ENCODE results near the gene TMEM131. TPM values are rescaled to one million over a fixed set of nuclear protein-coding genes. Genes with fewer than 3 reads are reported as not detected.

Gene TMEM131
- total RNA-seq, 1 experiment from 2014 or later, result 29.2 TPM

DNA sequence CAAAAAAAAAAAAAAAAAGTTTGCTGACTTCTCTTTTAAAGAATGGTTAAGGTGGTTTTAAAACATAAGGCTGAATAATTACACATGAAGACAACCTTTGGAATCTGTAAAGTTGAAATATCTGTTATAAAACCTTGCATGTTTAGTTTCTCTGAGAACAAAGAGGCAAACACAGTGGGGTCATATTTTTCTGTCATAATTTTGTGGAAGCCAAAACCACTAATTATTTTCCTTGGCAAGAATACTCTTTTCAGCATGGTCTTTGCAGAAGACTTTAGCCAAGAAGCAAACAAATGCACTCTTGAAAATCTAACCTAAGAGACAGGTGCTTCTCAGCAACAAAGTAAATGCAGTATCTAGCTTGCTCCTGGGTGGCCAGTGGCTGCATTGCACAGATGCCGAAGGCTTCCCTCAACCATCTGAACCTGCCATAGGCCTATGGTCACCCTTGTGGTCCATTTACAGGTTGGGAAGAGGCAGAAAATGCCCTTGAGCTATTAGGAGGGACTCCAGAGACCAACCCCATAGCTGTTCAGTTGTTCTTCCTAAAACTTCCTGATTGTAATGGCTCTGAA, 237.5 kb downstream of the TMEM131 start:
- Mint-ChIP-seq H3K27me3 (ENCODE audit: unreplicated experiment) (no peaks in the 10 kb centered on the region), H3K36me3 (ENCODE audit: insufficient read depth, unreplicated experiment) (no peaks in the 10 kb centered on the region), H3K27ac (ENCODE audit: unreplicated experiment) (no peak overlapping the region), H3K9me3 (ENCODE audit: low read depth, unreplicated experiment) (no peaks in the 10 kb centered on the region), H3K4me3 (ENCODE audit: low read depth, unreplicated experiment) (no peak overlapping the region), H3K4me1 (ENCODE audit: low read depth, unreplicated experiment) (no peaks in the 10 kb centered on the region)
- CTCF ChIA-PET, result interaction anchor here (0.7 kb wide), 1 partner anchor 1003 kb away, joined by 5 read pairs; no protein-coding TSS in a partner anchor
- no peak for DNase-seq
- BruUV-seq (replicated peaks), result no TSS peak
- TF ChIP-seq, protein P1, sequence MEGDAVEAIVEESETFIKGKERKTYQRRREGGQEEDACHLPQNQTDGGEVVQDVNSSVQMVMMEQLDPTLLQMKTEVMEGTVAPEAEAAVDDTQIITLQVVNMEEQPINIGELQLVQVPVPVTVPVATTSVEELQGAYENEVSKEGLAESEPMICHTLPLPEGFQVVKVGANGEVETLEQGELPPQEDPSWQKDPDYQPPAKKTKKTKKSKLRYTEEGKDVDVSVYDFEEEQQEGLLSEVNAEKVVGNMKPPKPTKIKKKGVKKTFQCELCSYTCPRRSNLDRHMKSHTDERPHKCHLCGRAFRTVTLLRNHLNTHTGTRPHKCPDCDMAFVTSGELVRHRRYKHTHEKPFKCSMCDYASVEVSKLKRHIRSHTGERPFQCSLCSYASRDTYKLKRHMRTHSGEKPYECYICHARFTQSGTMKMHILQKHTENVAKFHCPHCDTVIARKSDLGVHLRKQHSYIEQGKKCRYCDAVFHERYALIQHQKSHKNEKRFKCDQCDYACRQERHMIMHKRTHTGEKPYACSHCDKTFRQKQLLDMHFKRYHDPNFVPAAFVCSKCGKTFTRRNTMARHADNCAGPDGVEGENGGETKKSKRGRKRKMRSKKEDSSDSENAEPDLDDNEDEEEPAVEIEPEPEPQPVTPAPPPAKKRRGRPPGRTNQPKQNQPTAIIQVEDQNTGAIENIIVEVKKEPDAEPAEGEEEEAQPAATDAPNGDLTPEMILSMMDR (IDR thresholded peaks at IDR 0.05; ENCODE audit: unreplicated experiment), result no peak
- intact Hi-C loops (cut with micrococcal nuclease; ENCODE audit: unreplicated experiment), result no loop called here

DNA sequence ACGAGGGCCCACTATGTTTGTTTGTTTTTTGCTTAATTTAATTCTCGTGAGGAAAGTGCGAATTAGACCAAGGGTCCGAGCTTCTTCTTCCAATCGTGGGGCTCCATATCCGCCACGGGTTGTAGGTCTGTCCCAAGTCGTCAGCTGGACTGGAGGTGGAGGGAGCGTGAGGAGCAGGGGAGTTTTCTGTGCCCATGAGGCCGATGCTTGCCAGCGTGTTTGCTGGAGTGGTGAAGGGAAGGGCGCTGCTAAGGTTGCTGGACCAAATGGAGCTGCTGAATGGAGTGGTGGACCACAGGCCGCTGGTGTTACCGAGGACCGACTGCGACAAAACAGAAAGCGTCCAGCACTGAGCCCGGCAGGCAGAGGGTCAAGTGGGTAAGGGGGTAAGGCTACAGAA, 238.7 kb downstream of the TMEM131 start:
- Mint-ChIP-seq H3K4me1 (ENCODE audit: low read depth, unreplicated experiment) (no peaks in the 10 kb centered on the region), H3K27ac (ENCODE audit: unreplicated experiment) (no peak overlapping the region)
- TF ChIP-seq, protein P1 (IDR thresholded peaks at IDR 0.05; ENCODE audit: unreplicated experiment), result no peak

DNA sequence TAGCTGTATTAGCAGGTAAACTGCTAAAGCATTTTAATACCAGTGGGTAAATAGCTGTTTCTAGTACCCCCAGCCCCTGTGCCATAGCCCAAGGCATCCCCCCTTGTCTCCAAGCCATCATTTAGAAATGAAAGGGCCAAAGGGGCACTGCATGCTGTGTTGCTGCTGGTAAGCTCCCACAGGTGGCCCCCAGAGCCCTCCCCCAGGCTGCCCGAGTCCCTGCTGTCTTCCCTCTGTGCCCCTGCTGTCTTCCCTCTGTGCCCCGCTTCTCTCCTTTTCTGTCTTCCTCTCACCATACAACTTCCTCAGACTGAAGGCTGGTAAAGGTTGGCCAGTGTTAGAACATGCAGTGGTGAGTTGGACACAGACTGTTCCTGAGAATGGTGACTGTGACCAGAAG, 240.3 kb downstream of the TMEM131 start:
- Mint-ChIP-seq H3K4me3 (ENCODE audit: low read depth, unreplicated experiment) (no peak overlapping the region), H3K27me3 (ENCODE audit: unreplicated experiment) (no peaks in the 10 kb centered on the region), H3K9me3 (ENCODE audit: low read depth, unreplicated experiment) (no peaks in the 10 kb centered on the region), H3K4me1 (ENCODE audit: low read depth, unreplicated experiment) (no peaks in the 10 kb centered on the region), H3K27ac (ENCODE audit: unreplicated experiment) (no peak overlapping the region), H3K36me3 (ENCODE audit: insufficient read depth, unreplicated experiment) (no peaks in the 10 kb centered on the region)
- CTCF ChIA-PET, result no interaction called here
- intact Hi-C loops (cut with micrococcal nuclease; ENCODE audit: unreplicated experiment), result no loop called here
- BruUV-seq (replicated peaks), result no TSS peak
- no peak for DNase-seq
- TF ChIP-seq, protein P1 (IDR thresholded peaks at IDR 0.05; ENCODE audit: unreplicated experiment), result no peak

More for the DNA sequence above, 238.7 kb downstream of the TMEM131 start:
- no peaks in the 10 kb centered on the region for H3K27me3 Mint-ChIP-seq (ENCODE audit: unreplicated experiment)
- intact Hi-C loops (cut with micrococcal nuclease; ENCODE audit: unreplicated experiment), result no loop called here
- no TSS peak for BruUV-seq (replicated peaks)
- no peak overlapping the region for H3K4me3 Mint-ChIP-seq (ENCODE audit: low read depth, unreplicated experiment)
- no peaks in the 10 kb centered on the region for H3K36me3 Mint-ChIP-seq (ENCODE audit: insufficient read depth, unreplicated experiment)
- CTCF ChIA-PET, result no interaction called here
- no peak for DNase-seq
- H3K9me3 Mint-ChIP-seq (ENCODE audit: low read depth, unreplicated experiment), result no peaks in the 10 kb centered on the region

DNA sequence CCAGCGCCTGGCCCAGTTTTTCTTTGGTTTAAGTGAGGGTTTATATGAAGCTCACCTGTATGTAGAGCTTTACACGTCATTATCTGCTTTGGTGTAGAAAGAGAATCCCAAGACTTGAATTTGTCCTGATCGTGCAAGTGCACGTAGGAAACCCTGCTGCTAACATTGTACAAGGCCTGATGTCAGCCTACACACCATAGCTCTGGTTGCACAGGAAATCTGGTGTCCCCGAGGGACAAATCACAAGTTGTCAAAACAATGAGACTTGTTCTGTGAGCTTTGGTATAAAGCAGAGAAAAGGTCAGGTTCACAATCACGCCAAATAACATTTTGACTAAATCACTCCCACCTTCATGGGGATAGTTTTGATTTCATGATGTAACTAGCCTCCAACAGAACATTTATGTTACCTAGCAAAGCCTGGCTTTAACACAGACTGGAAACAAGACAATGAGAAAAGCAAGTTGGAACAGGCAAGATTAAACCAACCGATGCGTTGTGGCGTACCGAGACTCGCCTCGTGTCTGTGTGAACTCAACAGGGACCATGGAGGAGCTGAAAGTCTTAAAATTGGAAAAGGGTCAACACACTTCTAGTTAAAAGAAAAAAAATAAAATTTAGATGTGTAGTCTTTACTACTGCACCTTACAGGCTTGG, 240.9 kb downstream of the TMEM131 start:
- CTCF ChIA-PET, result no interaction called here
- Mint-ChIP-seq H3K27ac (ENCODE audit: unreplicated experiment) (no peak overlapping the region), H3K27me3 (ENCODE audit: unreplicated experiment) (no peaks in the 10 kb centered on the region)

More for the DNA sequence above, 240.9 kb downstream of the TMEM131 start:
- H3K4me3 Mint-ChIP-seq (ENCODE audit: low read depth, unreplicated experiment), result no peak overlapping the region
- TF ChIP-seq, protein P1 (IDR thresholded peaks at IDR 0.05; ENCODE audit: unreplicated experiment), result no peak
- no peaks in the 10 kb centered on the region for H3K4me1 Mint-ChIP-seq (ENCODE audit: low read depth, unreplicated experiment)
- no peaks in the 10 kb centered on the region for H3K9me3 Mint-ChIP-seq (ENCODE audit: low read depth, unreplicated experiment)
- H3K36me3 Mint-ChIP-seq (ENCODE audit: insufficient read depth, unreplicated experiment), result no peaks in the 10 kb centered on the region
- DNase-seq, result no peak
- intact Hi-C loops (cut with micrococcal nuclease; ENCODE audit: unreplicated experiment), result no loop called here
- no TSS peak for BruUV-seq (replicated peaks)
